CD14-positive monocyte (primary cell): ENCODE data around the gene GIMAP8. TPM values are rescaled to one million over a fixed set of nuclear protein-coding genes. Genes with fewer than 3 reads are reported as not detected.

Experiments
- DNase-seq, 3 donors: peaks; one replicate each; pipeline ENCODE4 v3.0.0-alpha.2; 2011 to 2022
- H2AFZ ChIP-seq: 2 replicates; pipeline ENCODE4 v1.6.0; 2012; ENCODE audit warnings: mild to moderate bottlenecking, low read depth, low read length, inconsistent platforms; ENCODE audit not compliant: insufficient read depth, poor library complexity, severe bottlenecking
- H3K27ac ChIP-seq, 2 donors: 1 replicate in 1 of 2; 2 replicates in 1 of 2; pipeline ENCODE4 v1.5.1; 2012 to 2013; ENCODE audit warnings: low read length in 2 of 2, control low read depth in 1 of 2, inconsistent platforms in 1 of 2, low read depth in 1 of 2, mild to moderate bottlenecking in 1 of 2
- H3K27me3 ChIP-seq, 2 donors: one replicate each; pipeline versions ENCODE4 v1.6.0 to v1.6.1; 2011 to 2013; ENCODE audit warnings: low read length in 2 of 2; ENCODE audit not compliant: control insufficient read depth in 2 of 2, insufficient read depth in 2 of 2
- H3K36me3 ChIP-seq, 2 donors: replicated peaks in 1 of 2; 1 replicate in 1 of 2; 2 replicates in 1 of 2; pipeline versions ENCODE4 v1.5.1 to v1.6.1; 2012 to 2013; ENCODE audit warnings: low read length in 2 of 2, control low read depth in 1 of 2, inconsistent platforms in 1 of 2, mild to moderate bottlenecking in 1 of 2; ENCODE audit not compliant: insufficient read depth in 2 of 2, control insufficient read depth in 1 of 2
- H3K4me1 ChIP-seq, 2 donors: 1 replicate in 1 of 2; 2 replicates in 1 of 2; pipeline versions ENCODE4 v1.5.1 to v1.6.1; 2012 to 2013; ENCODE audit warnings: low read length in 2 of 2, control low read depth in 1 of 2, inconsistent platforms in 1 of 2, mild to moderate bottlenecking in 1 of 2, moderate library complexity in 1 of 2; ENCODE audit not compliant: insufficient read depth in 2 of 2, control insufficient read depth in 1 of 2
- H3K4me2 ChIP-seq: replicated peaks from 2 replicates; pipeline ENCODE3; 2012; ENCODE audit warnings: low read length, moderate library complexity, mild to moderate bottlenecking; ENCODE audit not compliant: poor library complexity, severe bottlenecking; ENCODE audit errors: extremely low read depth
- H3K4me3 ChIP-seq, 3 experiments: fragments of 200-600 bp in 1 of 3; sonication (generic) in 1 of 3; replicated peaks in 1 of 3; 1 replicate in 2 of 3; 2 replicates in 1 of 3; pipeline ENCODE4 v1.5.1; 2011 to 2013; ENCODE audit warnings: low read length in 3 of 3, mild to moderate bottlenecking in 3 of 3, control low read depth in 2 of 3, low read depth in 2 of 3, inconsistent platforms in 1 of 3, moderate library complexity in 1 of 3
- H3K79me2 ChIP-seq: 2 replicates; pipeline ENCODE4 v1.6.0; 2012; ENCODE audit warnings: mild to moderate bottlenecking, control low read depth, inconsistent platforms, low read length, moderate library complexity; ENCODE audit not compliant: insufficient read depth
- H3K9ac ChIP-seq: 2 replicates; pipeline ENCODE4 v1.6.0; 2017; ENCODE audit warnings: low read length, mild to moderate bottlenecking; ENCODE audit not compliant: insufficient read depth, poor library complexity, severe bottlenecking
- H3K9me3 ChIP-seq, 2 donors: replicated peaks in 1 of 2; 1 replicate in 1 of 2; 2 replicates in 1 of 2; pipeline versions ENCODE4 v1.5.1 to v1.6.1; 2012 to 2013; ENCODE audit warnings: low read length in 2 of 2, control low read depth in 1 of 2; ENCODE audit not compliant: control insufficient read depth in 1 of 2, insufficient read depth in 1 of 2
- H4K20me1 ChIP-seq: 2 replicates; pipeline ENCODE4 v1.6.0; 2012; ENCODE audit warnings: mild to moderate bottlenecking, low read length, control low read depth, moderate library complexity; ENCODE audit not compliant: insufficient read depth
- H3K27ac Mint-ChIP-seq, 7 donors: one replicate each; pipeline ENCODE4 v1.8.0; 2020; ENCODE audit warnings: mild to moderate bottlenecking in 7 of 7, mixed read lengths in 7 of 7, moderate library complexity in 6 of 7, inconsistent platforms in 2 of 7
- H3K27me3 Mint-ChIP-seq, 3 donors: one replicate each; pipeline ENCODE4 v1.8.0; 2021 to 2022; ENCODE audit warnings: low read depth in 3 of 3, mild to moderate bottlenecking in 3 of 3, mixed read lengths in 3 of 3, moderate library complexity in 3 of 3, inconsistent platforms in 1 of 3
- H3K36me3 Mint-ChIP-seq, 2 donors: one replicate each; pipeline ENCODE4 v1.8.0; 2020; ENCODE audit warnings: mixed read lengths in 2 of 2, inconsistent platforms in 1 of 2, mild to moderate bottlenecking in 1 of 2
- H3K4me1 Mint-ChIP-seq: one replicate; pipeline ENCODE4 v1.8.0; 2020; ENCODE audit warnings: mild to moderate bottlenecking, mixed read lengths
- H3K4me3 Mint-ChIP-seq, 2 donors: one replicate each; pipeline ENCODE4 v1.8.0; 2020; ENCODE audit warnings: mild to moderate bottlenecking in 2 of 2, mixed read lengths in 2 of 2, moderate library complexity in 1 of 2
- H3K9me3 Mint-ChIP-seq, 7 donors: one replicate each; pipeline ENCODE4 v1.8.0; 2020 to 2022; ENCODE audit warnings: mixed read lengths in 7 of 7, mild to moderate bottlenecking in 6 of 7, moderate library complexity in 6 of 7, inconsistent platforms in 2 of 7
- CTCF ChIP-seq: fragments of 200-600 bp; IDR thresholded peaks from one replicate; pipeline ENCODE4 v1.8.0; 2022; ENCODE audit warnings: antibody characterized with exemption, mild to moderate bottlenecking
- WGBS: methylation state at CpG from one replicate; pipeline ENCODE4 v1.1.5; 2013; ENCODE audit warnings: missing lambda C conversion rate; ENCODE audit not compliant: insufficient coverage; 5-methylcytosine and 5-hydroxymethylcytosine counted together
- intact Hi-C, 2 donors: fragments of 100-400 bp; cut with micrococcal nuclease; formaldehyde crosslinking; loops; one replicate each; pipeline versions ENCODE4 v1.15.0 to v1.15.1; 2023
- polyA plus RNA-seq, 3 donors: library from polyadenylated mRNA; depleted of rRNA in 1 of 3; unstranded in 2 of 3; stranded (reverse) in 1 of 3; fragments of 300-500 nt in 2 of 3; fragments of >200 nt in 1 of 3; fragmentation: Illumina TruSeq in 2 of 3; gene quantifications; 1 replicate in 2 of 3; 2 replicates in 1 of 3; pipeline ENCODE4 v1.2.3, GENCODE V29; 2012 to 2021

Gene GIMAP8
- polyA plus RNA-seq, 3 donors = 12.0 to 26.8 (median 22.5) TPM

- peak overlapping the region; percentile 79 to 87 for H3K27ac ChIP-seq
- DNase-seq = peak; percentile 48 to 61 (median 51)
- no peaks in the 10 kb centered on the region for H3K27me3 ChIP-seq
- H3K9ac ChIP-seq = peak overlapping the region; percentile 79
- H3K9me3 Mint-ChIP-seq = peaks cover 0 to 15% (median 7%) of the 10 kb centered on the region in 7 donors
- H4K20me1 ChIP-seq = peaks cover 48% of the 10 kb centered on the region
- TF ChIP-seq CTCF = no peak
- no peak overlapping the region for H2AFZ ChIP-seq
- H3K4me1 ChIP-seq = peaks cover 50 to 67% of the 10 kb centered on the region in 2 donors
- H3K4me1 Mint-ChIP-seq = peaks cover 74% of the 10 kb centered on the region
- H3K36me3 Mint-ChIP-seq = peaks cover 36 to 37% of the 10 kb centered on the region in 2 donors
- H3K4me3 ChIP-seq = peak overlapping the region; percentile 77 to 100 (median 92)
- peaks cover 0 to 1% (median 0%) of the 10 kb centered on the region in 3 donors for H3K27me3 Mint-ChIP-seq
- WGBS = 18% methylated on average over 16 of the region's 19 CpGs
- peak overlapping the region; percentile 100 for H3K4me3 Mint-ChIP-seq
- no peaks in the 10 kb centered on the region for H3K9me3 ChIP-seq
- intact Hi-C loops = loop anchor here (2.0 to 5.0 kb wide), 4 partner anchors 40 to 304 kb away; no protein-coding TSS in a partner anchor
- peaks cover 8 to 32% of the 10 kb centered on the region in 2 donors for H3K36me3 ChIP-seq
- H3K27ac Mint-ChIP-seq = peak overlapping the region; percentile 90 to 97 (median 96)
- peaks cover 66% of the 10 kb centered on the region for H3K79me2 ChIP-seq
- H3K4me2 ChIP-seq = peak overlapping the region; percentile 95
Observed at GRCh38 chr7:150451097-150451793, 815 bp downstream of the GIMAP8 start.

- H3K9me3 Mint-ChIP-seq = peaks cover 1 to 17% (median 9%) of the 10 kb centered on the region in 7 donors
- Histone ChIP-seq H4K20me1 (peaks cover 55% of the 10 kb centered on the region), H3K4me2 (peak overlapping the region; percentile 95), H3K79me2 (peaks cover 73% of the 10 kb centered on the region), H2AFZ (no peak overlapping the region), H3K27ac (peak overlapping the region; percentile 79 to 87), H3K36me3 (peaks cover 8 to 39% of the 10 kb centered on the region in 2 donors), H3K9ac (peak overlapping the region; percentile 79), H3K9me3 (no peaks in the 10 kb centered on the region), H3K4me3 (peak overlapping the region; percentile 77 to 100 (median 92)), H3K4me1 (peaks cover 50 to 71% of the 10 kb centered on the region in 2 donors), H3K27me3 (no peaks in the 10 kb centered on the region)
- peaks cover 43 to 44% of the 10 kb centered on the region in 2 donors for H3K36me3 Mint-ChIP-seq
- peak overlapping the region; percentile 77 to 97 (median 96) for H3K27ac Mint-ChIP-seq
- intact Hi-C loops = loop anchor here (2.0 to 5.0 kb wide), 4 partner anchors 39 to 303 kb away; no protein-coding TSS in a partner anchor
- TF ChIP-seq CTCF = no peak
- WGBS = 11% methylated on average over 6 of the region's 8 CpGs
- DNase-seq = peak; percentile 24 to 66 (median 33)
- peaks cover 0 to 1% (median 0%) of the 10 kb centered on the region in 3 donors for H3K27me3 Mint-ChIP-seq
- peak overlapping the region; percentile 100 for H3K4me3 Mint-ChIP-seq
- peaks cover 81% of the 10 kb centered on the region for H3K4me1 Mint-ChIP-seq
Observed at GRCh38 chr7:150451833-150452461, 1.5 kb downstream of the GIMAP8 start.
